GM18951 (cell line): Measurements from ENCODE around the gene ZNF579.

Experiments
- POLR2A ChIP-seq: IDR thresholded peaks from 4 replicates; pipeline ENCODE4 v1.6.1; 2011; ENCODE audit warnings: mild to moderate bottlenecking; ENCODE audit not compliant: insufficient read length, insufficient read depth; ENCODE audit errors: extremely low read depth
- in situ Hi-C: fragments of 300-500 bp; cut with MboI; formaldehyde crosslinking; loops from one replicate; pipeline ENCODE4 v1.12.0; 2022; ENCODE audit warnings: low sequenced_read_pairs, mixed read lengths, inconsistent platforms; ENCODE audit not compliant: unreplicated experiment

Gene ZNF579

GRCh38 chr19:55580628-55581144 is at the start of gene ZNF579:
Gene ZNF579, minus strand, starts transcription at chr19:55580848. Its CDS starts 1,209 bp downstream, at chr19:55579639.
- peak; percentile 62 for TF ChIP-seq POLR2A
- in situ Hi-C loops = no loop called here

- no peak for TF ChIP-seq POLR2A
- in situ Hi-C loops = no loop called here
These were observed 45.7 kb upstream of the ZNF579 start for GRCh38 chr19:55626350-55626749.

- TF ChIP-seq POLR2A = no peak
- in situ Hi-C loops = no loop called here
These were observed 44.3 kb upstream of the ZNF579 start for GRCh38 chr19:55625004-55625326.

GRCh38 chr19:55624109-55625003 is 43.7 kb upstream of the ZNF579 start, which contains the start of gene ZNF784:
Gene ZNF784, minus strand, starts transcription at chr19:55624566. Its CDS starts 5 bp downstream, at chr19:55624561.
- peak; percentile 83 for TF ChIP-seq POLR2A
- in situ Hi-C loops = no loop called here

- no peak for TF ChIP-seq POLR2A
- in situ Hi-C loops = no loop called here
These were observed 42.9 kb upstream of the ZNF579 start for GRCh38 chr19:55623561-55623960.

GRCh38 chr19:55623130-55623529 is 42.5 kb upstream of the ZNF579 start:
- no peak for TF ChIP-seq POLR2A
- in situ Hi-C loops = no loop called here

GRCh38 chr19:55622242-55622969 is 41.8 kb upstream of the ZNF579 start:
- no peak for TF ChIP-seq POLR2A
- in situ Hi-C loops = no loop called here

- in situ Hi-C loops = no loop called here
- TF ChIP-seq POLR2A = no peak
These were observed 41.1 kb upstream of the ZNF579 start for GRCh38 chr19:55621673-55622231.

- no peak for TF ChIP-seq POLR2A
- in situ Hi-C loops = no loop called here
These were observed 40.6 kb upstream of the ZNF579 start for GRCh38 chr19:55621205-55621672.

GRCh38 chr19:55620410-55621204 is 40.0 kb upstream of the ZNF579 start:
- in situ Hi-C loops = no loop called here
- no peak for TF ChIP-seq POLR2A

- no peak for TF ChIP-seq POLR2A
- in situ Hi-C loops = no loop called here
These were observed 38.6 kb upstream of the ZNF579 start for GRCh38 chr19:55619286-55619685.

- TF ChIP-seq POLR2A = no peak
- in situ Hi-C loops = no loop called here
These were observed 37.8 kb upstream of the ZNF579 start for GRCh38 chr19:55618426-55618825.
